ENCODE data around the gene ABHD12. TPM values are rescaled to one million over a fixed set of nuclear protein-coding genes. Genes with fewer than 3 reads are reported as not detected.
"Not testable (repeated sequence)": the region's sequence is repeated elsewhere in the genome, so short reads cannot be mapped to it uniquely, and the experiment has no call there.

The ABHD12 gene
- polyA plus RNA-seq, 1 experiment, result 25.0 TPM

DNA sequence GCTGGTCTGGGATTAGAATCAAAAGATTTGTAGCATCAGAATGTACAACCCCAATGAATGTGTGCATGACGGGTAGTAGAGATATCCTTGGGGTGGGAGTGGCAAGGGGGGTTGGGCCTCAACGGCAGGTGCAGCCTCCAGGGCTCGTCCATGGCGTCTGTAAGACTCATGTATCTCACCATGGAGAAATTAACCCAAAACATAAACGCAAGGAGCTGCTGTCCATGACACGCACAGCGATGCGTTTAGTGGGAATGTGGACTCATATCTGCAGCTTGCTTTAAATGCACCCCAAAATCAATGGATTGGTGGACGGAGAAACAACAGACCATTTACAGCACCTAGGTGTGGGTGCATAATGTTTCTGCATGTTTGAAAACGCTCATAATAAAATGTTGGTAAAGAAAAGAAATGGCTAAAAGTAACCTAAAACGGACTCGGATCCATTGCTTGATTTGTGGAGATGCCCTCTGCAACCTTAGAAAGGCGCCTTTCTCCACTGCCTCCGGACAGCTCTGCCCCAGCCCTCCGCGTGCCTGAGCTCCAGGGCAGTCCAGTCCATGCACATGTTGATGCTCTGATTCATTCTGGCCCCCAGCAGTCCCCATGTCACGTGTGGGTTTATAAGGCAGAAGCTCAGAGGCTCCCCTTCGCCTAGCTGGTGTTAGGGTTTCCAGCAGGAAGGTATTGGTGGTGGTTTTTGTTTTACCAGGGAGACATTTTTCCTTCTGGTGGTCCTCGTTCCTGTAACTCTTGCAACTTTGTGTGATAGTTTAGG, 118.2 kb downstream of the ABHD12 start:
- Histone ChIP-seq H3K4me3 (ENCODE audit: low read depth, low read length) (no peak overlapping the region), H3K36me3 (ENCODE audit: control insufficient read depth, insufficient read depth, low read length) (peaks cover 46% of the 10 kb centered on the region), H3K27me3 (ENCODE audit: control insufficient read depth, insufficient read depth, low read length) (no peaks in the 10 kb centered on the region)
- no peak for DNase-seq (ENCODE audit: low read depth)
- ChIA-PET CTCF (interaction anchor here (1.5 to 2.0 kb wide), 2 partner anchors 23 to 137 kb away, joined by 3 to 4 read pairs; no protein-coding TSS in a partner anchor), POLR2A (no interaction called here)
- TF ChIP-seq CTCF (IDR thresholded peaks at IDR 0.05; ENCODE audit: insufficient read depth, low read depth, low read length), result no peak

- POLR2A ChIA-PET, result no interaction called here
- DNase-seq (ENCODE audit: low read depth), result no peak
Measured at GRCh38 chr20:25271486-25272222, 119.0 kb downstream of the ABHD12 start.

GRCh38 chr20:25270829-25271251, 119.8 kb downstream of the ABHD12 start:
- ChIA-PET POLR2A (no interaction called here), CTCF (no interaction called here)
- no peak for TF ChIP-seq CTCF (IDR thresholded peaks at IDR 0.05; ENCODE audit: insufficient read depth, low read depth, low read length)
- DNase-seq (ENCODE audit: low read depth), result no peak
- Histone ChIP-seq H3K27me3 (ENCODE audit: control insufficient read depth, insufficient read depth, low read length) (no peaks in the 10 kb centered on the region), H3K4me3 (ENCODE audit: low read depth, low read length) (no peak overlapping the region), H3K36me3 (ENCODE audit: control insufficient read depth, insufficient read depth, low read length) (peaks cover 32% of the 10 kb centered on the region)

More at GRCh38 chr20:25271486-25272222, 119.0 kb downstream of the ABHD12 start:
- CTCF ChIA-PET, result interaction anchor here (1.5 kb wide), 1 partner anchor 138 kb away, joined by 3 read pairs; no protein-coding TSS in a partner anchor
- Histone ChIP-seq H3K4me3 (ENCODE audit: low read depth, low read length) (no peak overlapping the region), H3K36me3 (ENCODE audit: control insufficient read depth, insufficient read depth, low read length) (peaks cover 40% of the 10 kb centered on the region), H3K27me3 (ENCODE audit: control insufficient read depth, insufficient read depth, low read length) (no peaks in the 10 kb centered on the region)
- no peak for TF ChIP-seq CTCF (IDR thresholded peaks at IDR 0.05; ENCODE audit: insufficient read depth, low read depth, low read length)

GRCh38 chr20:25269833-25270170, 120.8 kb downstream of the ABHD12 start:
- TF ChIP-seq CTCF (IDR thresholded peaks at IDR 0.05; ENCODE audit: insufficient read depth, low read depth, low read length), result no peak
- CTCF ChIA-PET, result no interaction called here
- H3K36me3 ChIP-seq (ENCODE audit: control insufficient read depth, insufficient read depth, low read length), result peaks cover 26% of the 10 kb centered on the region
- DNase-seq (ENCODE audit: low read depth), result no peak
- no peaks in the 10 kb centered on the region for H3K27me3 ChIP-seq (ENCODE audit: control insufficient read depth, insufficient read depth, low read length)
- POLR2A ChIA-PET, result no interaction called here
- no peak overlapping the region for H3K4me3 ChIP-seq (ENCODE audit: low read depth, low read length)

DNA sequence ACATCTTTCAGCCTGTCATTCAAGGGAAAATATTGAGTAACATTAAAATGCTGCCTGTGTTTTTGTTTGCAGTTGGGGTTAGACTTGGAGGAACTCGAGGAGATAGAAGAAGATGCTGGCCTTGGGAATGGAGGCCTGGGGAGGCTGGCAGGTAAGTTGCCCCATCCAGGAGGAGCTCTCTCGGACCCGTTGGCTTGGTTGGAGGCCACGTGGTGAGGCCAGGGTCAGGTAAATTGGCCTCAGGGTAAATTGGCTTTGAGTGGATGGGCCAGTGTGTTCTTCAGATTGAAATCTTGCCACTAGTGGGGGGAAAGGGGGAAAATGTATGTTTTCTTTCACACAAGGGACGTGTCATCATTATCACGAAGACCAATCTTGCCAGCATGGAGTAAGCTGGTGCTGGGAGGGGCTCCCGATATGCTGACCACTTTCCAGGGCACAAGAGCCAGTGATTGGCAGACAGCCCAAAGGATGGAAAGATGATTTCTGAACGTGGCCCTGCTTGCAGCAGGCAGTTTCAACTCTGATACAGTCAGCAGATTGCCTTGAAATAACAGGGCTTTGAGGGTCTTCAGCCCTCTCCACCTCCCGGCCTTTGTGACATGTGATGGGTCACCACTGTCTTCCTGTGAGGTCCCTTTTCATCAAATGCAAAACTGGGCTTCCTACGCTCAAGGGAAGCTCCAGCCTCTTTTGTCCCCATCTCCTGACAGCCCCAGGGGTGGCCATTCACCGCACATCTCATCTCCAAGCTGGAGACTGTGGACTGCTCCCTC, 121.4 kb downstream of the ABHD12 start:
- TF ChIP-seq CTCF (IDR thresholded peaks at IDR 0.05; ENCODE audit: insufficient read depth, low read depth, low read length), result no peak
- H3K4me3 ChIP-seq (ENCODE audit: low read depth, low read length), result no peak overlapping the region
- no peaks in the 10 kb centered on the region for H3K27me3 ChIP-seq (ENCODE audit: control insufficient read depth, insufficient read depth, low read length)
- POLR2A ChIA-PET, result no interaction called here
- CTCF ChIA-PET, result no interaction called here
- DNase-seq (ENCODE audit: low read depth), result no peak
- peaks cover 22% of the 10 kb centered on the region for H3K36me3 ChIP-seq (ENCODE audit: control insufficient read depth, insufficient read depth, low read length)

DNA sequence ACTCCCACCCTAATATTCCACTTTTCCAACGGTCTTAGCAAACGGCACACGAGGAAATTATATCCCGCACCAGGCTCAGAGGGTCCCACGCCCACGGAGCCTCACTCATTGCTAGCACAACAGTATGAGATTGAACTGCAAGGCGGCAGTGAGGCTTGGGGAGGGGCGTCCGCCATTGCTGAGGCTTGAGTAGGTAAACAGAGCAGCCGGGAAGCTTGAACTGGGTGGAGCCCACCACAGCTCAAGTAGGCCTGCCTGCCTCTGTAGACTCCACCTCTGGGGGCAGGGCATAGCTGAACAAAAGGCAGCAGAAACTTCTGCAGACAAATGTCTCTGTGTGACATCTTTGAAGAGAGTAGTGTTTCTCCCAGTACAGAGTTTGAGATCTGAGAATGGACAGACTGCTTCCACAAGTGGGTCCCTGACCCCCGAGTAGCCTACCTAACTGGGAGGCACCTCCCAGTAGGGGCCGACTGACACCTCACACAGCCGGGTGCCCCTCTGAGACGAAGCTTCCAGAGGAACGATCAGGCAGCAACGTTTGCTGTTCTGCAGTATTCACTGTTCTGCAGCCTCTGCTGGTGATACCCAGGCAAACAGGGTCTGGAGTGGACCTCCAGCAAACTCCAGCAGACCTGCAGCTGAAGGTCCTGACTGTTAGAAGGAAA, 129.7 kb downstream of the ABHD12 start:
- CTCF ChIA-PET; POLR2A ChIA-PET; DNase-seq (ENCODE audit: low read depth); H3K27me3 ChIP-seq (ENCODE audit: control insufficient read depth, insufficient read depth, low read length); H3K36me3 ChIP-seq (ENCODE audit: control insufficient read depth, insufficient read depth, low read length); H3K4me3 ChIP-seq (ENCODE audit: low read depth, low read length): not testable (repeated sequence)

Data from BJ (cell line).